Fibroblast of lung (primary cell): ENCODE results near the gene SYCE3. TPM values are rescaled to one million over a fixed set of nuclear protein-coding genes. Genes with fewer than 3 reads are reported as not detected.

Experiments
- DNase-seq, 2 donors: peaks; one replicate each; pipeline versions ENCODE4 v3.0.0 to v3.0.0-alpha.2; 2010; ENCODE audit warnings: low read depth in 2 of 2
- H2AFZ ChIP-seq: 2 replicates; pipeline ENCODE4 v1.5.1; 2012; ENCODE audit warnings: low read length, control low read depth, inconsistent platforms
- H3K27ac ChIP-seq: 2 replicates; pipeline ENCODE4 v1.5.1; 2011; ENCODE audit warnings: low read length, control low read depth; ENCODE audit not compliant: insufficient read depth
- H3K27me3 ChIP-seq: 2 replicates; pipeline ENCODE4 v1.5.1; 2011; ENCODE audit warnings: mild to moderate bottlenecking, low read length; ENCODE audit not compliant: control insufficient read depth, insufficient read depth
- H3K36me3 ChIP-seq: 2 replicates; pipeline ENCODE4 v1.5.1; 2011; ENCODE audit warnings: low read length; ENCODE audit not compliant: control insufficient read depth, insufficient read depth
- H3K4me1 ChIP-seq: 2 replicates; pipeline ENCODE4 v1.5.1; 2011; ENCODE audit warnings: low read length; ENCODE audit not compliant: control insufficient read depth, insufficient read depth; ENCODE audit errors: extremely low read depth
- H3K4me2 ChIP-seq: 2 replicates; pipeline ENCODE4 v1.5.1; 2011; ENCODE audit warnings: low read length, control low read depth; ENCODE audit not compliant: insufficient read depth; ENCODE audit errors: extremely low read depth
- H3K4me3 ChIP-seq, 4 experiments: fragments of 200-600 bp in 1 of 4; sonication (generic) in 1 of 4; replicated peaks in 1 of 4; 2 replicates each; pipeline ENCODE4 v1.5.1; 2011 to 2016; ENCODE audit warnings: low read length in 4 of 4, low read depth in 3 of 4, mild to moderate bottlenecking in 3 of 4, control low read depth in 2 of 4, inconsistent platforms in 1 of 4, mixed read lengths in 1 of 4; ENCODE audit not compliant: insufficient read depth in 1 of 4; ENCODE audit errors: control extremely low read depth in 1 of 4
- H3K79me2 ChIP-seq: 2 replicates; pipeline ENCODE4 v1.5.1; 2012; ENCODE audit warnings: mild to moderate bottlenecking, low read length, inconsistent platforms; ENCODE audit not compliant: control insufficient read depth, insufficient read depth
- H3K9ac ChIP-seq: 2 replicates; pipeline ENCODE4 v1.5.1; 2011; ENCODE audit warnings: mild to moderate bottlenecking, low read length, control low read depth; ENCODE audit not compliant: insufficient read depth
- H3K9me3 ChIP-seq: 2 replicates; pipeline ENCODE4 v1.5.1; 2012; ENCODE audit warnings: low read depth, low read length; ENCODE audit not compliant: control insufficient read depth, insufficient read depth
- H4K20me1 ChIP-seq: 2 replicates; pipeline ENCODE4 v1.5.1; 2011; ENCODE audit warnings: low read length; ENCODE audit not compliant: control insufficient read depth, insufficient read depth; ENCODE audit errors: extremely low read depth
- CTCF ChIP-seq, 2 donors: IDR thresholded peaks in 1 of 2; conservative IDR thresholded peaks in 1 of 2; 1 replicate in 1 of 2; 2 replicates in 1 of 2; pipeline ENCODE4 v1.5.1; 2011 to 2012; ENCODE audit warnings: low read length in 2 of 2, control low read depth in 1 of 2, inconsistent platforms in 1 of 2, low read depth in 1 of 2, mild to moderate bottlenecking in 1 of 2
- EZH2 ChIP-seq: IDR thresholded peaks from 2 replicates; pipeline ENCODE4 v1.5.1; 2012; ENCODE audit warnings: low read length, control low read depth, mild to moderate bottlenecking; ENCODE audit errors: missing control alignments
- polyA plus RNA-seq, 2 donors: library from polyadenylated mRNA; depleted of rRNA in 1 of 2; stranded (reverse) in 1 of 2; unstranded in 1 of 2; fragments of >200 nt; gene quantifications; 2 replicates each; pipeline ENCODE4 v1.2.1, GENCODE V29; 2011 to 2012; ENCODE audit warnings: missing spikeins in 1 of 2
- total RNA-seq: library from RNA; depleted of rRNA; stranded (reverse); fragments of >200 nt; gene quantifications from 2 replicates; pipeline ENCODE4 v1.2.1, GENCODE V29; 2014

The SYCE3 gene
- total and polyA plus RNA-seq, 2 donors (not counting 1 experiment from before 2014, with no cell fraction given): 0.33 TPM; not detected in 1

GRCh38 chr22:50507991-50508884, 54.5 kb downstream of the SYCE3 start, which contains the start of gene NCAPH2:
Gene NCAPH2, plus strand, starts transcription at chr22:50508224. Its CDS starts 114 bp downstream, at chr22:50508338.
- Histone ChIP-seq H3K4me3 (peak within 1 kb of the TSS; percentile 91 to 97 (median 94)), H3K9ac (peak within 1 kb of the TSS; percentile 90), H3K36me3 (peaks cover 15% of the 10 kb centered on the region), H3K79me2 (peaks cover 51% of the 10 kb centered on the region), H3K9me3 (no peaks in the 10 kb centered on the region), H3K4me2 (peak within 1 kb of the TSS; percentile 99), H3K4me1 (peaks cover 3% of the 10 kb centered on the region), H3K27ac (peak within 1 kb of the TSS; percentile 90), H2AFZ (peak within 1 kb of the TSS; percentile 89), H4K20me1 (no peaks in the 10 kb centered on the region), H3K27me3 (no peaks in the 10 kb centered on the region)
- peak; percentile 91 to 97 for DNase-seq
- no peak for TF ChIP-seq CTCF (conservative IDR thresholded peaks at IDR 0.05 in 1 of 2, IDR thresholded peaks at IDR 0.05 in 1 of 2; ENCODE audit: low read depth in 1 of 2, low read length in 2 of 2)
- TF ChIP-seq EZH2: no peak

- Histone ChIP-seq H3K4me3 (peak within 1 kb of the TSS; percentile 91 to 97 (median 94)), H3K9ac (peak within 1 kb of the TSS; percentile 90), H3K4me1 (peaks cover 3% of the 10 kb centered on the region), H3K36me3 (peaks cover 16% of the 10 kb centered on the region), H3K27ac (peak within 1 kb of the TSS; percentile 90), H3K79me2 (peaks cover 44% of the 10 kb centered on the region), H3K9me3 (no peaks in the 10 kb centered on the region), H3K27me3 (no peaks in the 10 kb centered on the region), H2AFZ (peak within 1 kb of the TSS; percentile 89), H3K4me2 (peak within 1 kb of the TSS; percentile 99), H4K20me1 (no peaks in the 10 kb centered on the region)
- no peak for DNase-seq
- no peak for TF ChIP-seq EZH2
- no peak for TF ChIP-seq CTCF (conservative IDR thresholded peaks at IDR 0.05 in 1 of 2, IDR thresholded peaks at IDR 0.05 in 1 of 2; ENCODE audit: low read depth in 1 of 2, low read length in 2 of 2)
Observed at GRCh38 chr22:50507421-50507990, 55.2 kb downstream of the SYCE3 start, which contains the start of gene LMF2. Gene LMF2, minus strand, starts transcription at chr22:50507702. Its CDS starts 27 bp downstream, at chr22:50507675.
